RWPE2 (cell line): ENCODE measurements around the gene MTMR2.
"Not testable (repeated sequence)": the region's sequence is repeated elsewhere in the genome, so short reads cannot be mapped to it uniquely, and the experiment has no call there.

Experiments
- ATAC-seq: fragments of 200-7000 bp; cut with Tn5 transposase; 3 replicates; pipeline ENCODE4 v1.9.1; 2021; ENCODE audit warnings: low read depth
- DNase-seq: peaks from one replicate; pipeline ENCODE4 v3.0.0-alpha.2; 2020; ENCODE audit warnings: low spot score
- H3K27ac ChIP-seq: fragments of 450-650 bp; 2 replicates; pipeline ENCODE4 v1.5.1; 2017; ENCODE audit warnings: mild to moderate bottlenecking; ENCODE audit not compliant: poor library complexity, severe bottlenecking
- H3K27me3 ChIP-seq: fragments of 250-450 bp; sonication (Bioruptor Pico); 2 replicates; pipeline ENCODE4 v1.5.1; 2021; ENCODE audit warnings: mild to moderate bottlenecking, moderate library complexity; ENCODE audit not compliant: insufficient read depth, poor library complexity, severe bottlenecking
- H3K36me3 ChIP-seq: fragments of 250-450 bp; sonication (Bioruptor Pico); 2 replicates; pipeline ENCODE4 v1.5.1; 2020; ENCODE audit warnings: low read depth, mild to moderate bottlenecking, moderate library complexity
- H3K4me1 ChIP-seq: fragments of 250-450 bp; sonication (Bioruptor Pico); 2 replicates; pipeline ENCODE4 v1.5.1; 2021; ENCODE audit warnings: mild to moderate bottlenecking, moderate library complexity; ENCODE audit not compliant: insufficient read depth, poor library complexity, severe bottlenecking
- H3K4me3 ChIP-seq: fragments of 250-450 bp; sonication (Bioruptor Pico); 2 replicates; pipeline ENCODE4 v1.5.1; 2021; ENCODE audit warnings: mild to moderate bottlenecking, moderate library complexity; ENCODE audit not compliant: severe bottlenecking
- H3K9me3 ChIP-seq: fragments of 250-450 bp; sonication (Bioruptor Pico); 2 replicates; pipeline ENCODE4 v1.5.1; 2021; ENCODE audit warnings: mild to moderate bottlenecking, moderate library complexity; ENCODE audit not compliant: severe bottlenecking
- TF ChIP-seq, protein P1 (sequence below): fragments of 450-650 bp; IDR thresholded peaks from one replicate; pipeline ENCODE4 v1.5.1; 2017; ENCODE audit warnings: mild to moderate bottlenecking, moderate library complexity; ENCODE audit not compliant: poor library complexity, severe bottlenecking

The MTMR2 gene

DNA sequence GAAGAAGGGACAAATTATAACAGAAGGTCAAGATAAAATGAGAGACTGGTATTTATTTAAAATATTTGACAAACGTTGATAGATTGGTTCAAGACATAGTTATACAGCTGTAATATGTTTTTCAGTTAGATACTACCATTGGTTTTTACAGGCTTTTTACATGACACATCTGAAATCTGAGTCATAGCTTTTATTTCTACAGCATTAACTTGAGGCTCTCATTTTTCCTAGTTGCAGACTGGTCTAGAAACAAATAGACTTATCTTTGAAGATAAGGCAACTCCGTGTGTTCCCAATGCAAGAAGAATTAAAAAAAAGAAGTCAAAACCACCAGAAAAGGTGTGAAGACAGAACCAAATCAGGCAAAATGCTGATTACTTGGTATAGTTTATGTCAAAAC lies 102.3 kb downstream of the MTMR2 start:
- peaks cover 49% of the 10 kb centered on the region for H3K36me3 ChIP-seq
- no peaks in the 10 kb centered on the region for H3K27me3 ChIP-seq
- no peaks in the 10 kb centered on the region for H3K9me3 ChIP-seq
- no peak overlapping the region for H3K27ac ChIP-seq
- TF ChIP-seq, protein P1, sequence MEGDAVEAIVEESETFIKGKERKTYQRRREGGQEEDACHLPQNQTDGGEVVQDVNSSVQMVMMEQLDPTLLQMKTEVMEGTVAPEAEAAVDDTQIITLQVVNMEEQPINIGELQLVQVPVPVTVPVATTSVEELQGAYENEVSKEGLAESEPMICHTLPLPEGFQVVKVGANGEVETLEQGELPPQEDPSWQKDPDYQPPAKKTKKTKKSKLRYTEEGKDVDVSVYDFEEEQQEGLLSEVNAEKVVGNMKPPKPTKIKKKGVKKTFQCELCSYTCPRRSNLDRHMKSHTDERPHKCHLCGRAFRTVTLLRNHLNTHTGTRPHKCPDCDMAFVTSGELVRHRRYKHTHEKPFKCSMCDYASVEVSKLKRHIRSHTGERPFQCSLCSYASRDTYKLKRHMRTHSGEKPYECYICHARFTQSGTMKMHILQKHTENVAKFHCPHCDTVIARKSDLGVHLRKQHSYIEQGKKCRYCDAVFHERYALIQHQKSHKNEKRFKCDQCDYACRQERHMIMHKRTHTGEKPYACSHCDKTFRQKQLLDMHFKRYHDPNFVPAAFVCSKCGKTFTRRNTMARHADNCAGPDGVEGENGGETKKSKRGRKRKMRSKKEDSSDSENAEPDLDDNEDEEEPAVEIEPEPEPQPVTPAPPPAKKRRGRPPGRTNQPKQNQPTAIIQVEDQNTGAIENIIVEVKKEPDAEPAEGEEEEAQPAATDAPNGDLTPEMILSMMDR: no peak
- H3K4me3 ChIP-seq: no peak overlapping the region
- no peaks in the 10 kb centered on the region for H3K4me1 ChIP-seq
- no peak for DNase-seq
- ATAC-seq: no peak

DNA sequence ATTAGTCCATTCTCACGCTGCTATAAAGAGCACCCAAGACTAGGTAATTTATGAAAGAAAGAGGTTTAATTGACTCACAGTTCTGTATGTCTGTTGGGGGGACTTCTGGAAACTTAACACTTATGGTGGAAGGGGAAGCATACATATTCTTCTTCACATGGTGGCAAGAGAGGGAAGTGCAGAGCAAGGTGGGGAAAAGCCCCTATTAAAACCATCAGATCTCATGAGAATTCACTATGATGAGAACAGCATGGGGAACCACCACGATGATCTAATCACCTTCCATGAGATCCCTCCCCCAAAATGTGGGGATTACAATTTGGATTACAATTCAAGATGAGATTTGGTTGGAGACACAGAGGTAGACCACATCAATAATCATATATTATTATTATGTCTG lies 107.9 kb downstream of the MTMR2 start:
- no peak overlapping the region for H3K4me3 ChIP-seq
- H3K4me1 ChIP-seq: no peaks in the 10 kb centered on the region
- H3K27me3 ChIP-seq: no peaks in the 10 kb centered on the region
- TF ChIP-seq, protein P1: no peak
- ATAC-seq (no peak), DNase-seq (no peak)
- H3K27ac ChIP-seq: no peak overlapping the region
- H3K36me3 ChIP-seq: peaks cover 57% of the 10 kb centered on the region
- no peaks in the 10 kb centered on the region for H3K9me3 ChIP-seq

DNA sequence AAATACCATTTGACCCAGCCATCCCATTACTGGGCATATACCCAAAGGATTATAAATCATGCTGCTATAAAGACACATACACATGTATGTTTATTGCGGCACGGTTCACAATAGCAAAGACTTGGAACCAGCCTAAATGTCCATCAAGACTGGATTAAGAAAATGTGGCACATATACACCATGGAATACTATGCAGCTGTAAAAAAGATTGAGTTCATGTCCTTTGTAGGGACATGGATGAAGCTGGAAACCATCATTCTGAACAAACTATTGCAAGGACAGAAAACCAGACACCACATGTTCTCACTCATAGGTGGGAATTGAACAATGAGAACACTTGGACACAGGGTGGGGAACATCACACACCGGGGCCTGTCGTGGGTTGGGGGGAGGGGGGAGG lies 112.9 kb downstream of the MTMR2 start:
- not testable (repeated sequence) for H3K27me3 ChIP-seq, H3K4me1 ChIP-seq, H3K27ac ChIP-seq, H3K4me3 ChIP-seq, H3K9me3 ChIP-seq, ATAC-seq, DNase-seq
- peaks cover 28% of the 10 kb centered on the region for H3K36me3 ChIP-seq

DNA sequence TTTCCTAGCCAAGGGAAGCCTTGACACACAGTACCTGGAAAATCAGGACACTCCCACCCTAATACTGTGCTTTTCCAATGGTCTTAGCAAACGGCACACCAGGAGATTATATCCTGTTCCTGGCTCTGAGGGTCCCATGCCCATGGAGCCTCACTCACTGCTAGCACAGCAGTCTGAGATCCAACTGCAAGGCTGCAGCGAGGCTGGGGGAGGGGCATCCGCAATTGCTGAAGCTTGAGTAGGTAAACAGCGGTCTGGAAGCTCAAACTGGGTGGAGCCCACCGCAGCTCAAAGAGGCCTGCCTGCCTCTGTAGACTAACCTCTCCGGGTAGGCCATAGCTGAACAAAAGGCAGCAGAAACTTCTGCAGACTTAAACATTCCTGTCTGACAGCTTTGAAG lies 117.4 kb downstream of the MTMR2 start:
- not testable (repeated sequence) for ATAC-seq, H3K27me3 ChIP-seq, H3K4me3 ChIP-seq, DNase-seq, H3K4me1 ChIP-seq, H3K27ac ChIP-seq, H3K9me3 ChIP-seq
- peaks cover 37% of the 10 kb centered on the region for H3K36me3 ChIP-seq

DNA sequence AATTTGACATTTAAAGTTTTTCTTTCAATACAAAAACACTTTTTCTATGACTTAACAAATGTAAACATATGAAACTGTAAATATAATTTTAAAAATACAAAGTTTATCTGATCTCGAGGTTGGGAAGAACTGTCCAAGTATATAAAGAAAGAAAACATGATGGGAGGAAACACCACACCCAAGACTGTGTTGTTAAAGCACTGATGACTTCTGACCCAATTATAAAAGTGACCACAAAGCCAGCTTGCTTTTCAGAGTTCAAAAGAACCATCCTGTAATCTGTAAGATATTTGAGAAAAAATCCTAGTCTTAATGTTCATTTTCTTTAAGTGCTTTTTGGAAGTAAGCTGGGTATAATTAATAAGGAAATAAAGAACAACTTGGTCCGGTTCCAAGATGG lies 118.0 kb downstream of the MTMR2 start:
- H3K27ac ChIP-seq: no peak overlapping the region
- ATAC-seq (no peak), DNase-seq (no peak)
- H3K9me3 ChIP-seq: no peaks in the 10 kb centered on the region
- H3K27me3 ChIP-seq: no peaks in the 10 kb centered on the region
- peaks cover 43% of the 10 kb centered on the region for H3K36me3 ChIP-seq
- no peaks in the 10 kb centered on the region for H3K4me1 ChIP-seq
- TF ChIP-seq, protein P1: no peak
- no peak overlapping the region for H3K4me3 ChIP-seq

DNA sequence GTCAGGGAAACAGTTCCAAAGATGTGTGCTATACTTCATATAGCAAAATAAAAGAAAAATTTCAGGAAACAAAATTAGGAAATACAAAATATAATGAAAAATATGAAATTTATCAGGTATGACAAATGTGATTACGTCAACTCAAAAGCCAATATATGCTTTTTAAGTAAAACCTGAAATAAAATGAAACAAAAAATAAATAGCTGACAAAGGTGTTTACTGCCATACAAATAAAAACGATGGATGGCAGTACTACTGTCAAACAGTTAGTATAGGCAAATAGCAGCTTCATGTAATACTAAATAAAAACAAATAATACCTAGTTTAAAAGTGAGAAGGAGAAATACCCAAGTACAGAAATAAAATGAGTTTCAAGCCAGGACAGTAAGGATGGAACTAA lies 119.9 kb downstream of the MTMR2 start:
- ATAC-seq: no peak
- peaks cover 61% of the 10 kb centered on the region for H3K36me3 ChIP-seq

More for the DNA sequence above, 119.9 kb downstream of the MTMR2 start:
- Histone ChIP-seq H3K4me1 (no peaks in the 10 kb centered on the region), H3K9me3 (no peaks in the 10 kb centered on the region), H3K27me3 (no peaks in the 10 kb centered on the region), H3K4me3 (no peak overlapping the region), H3K27ac (no peak overlapping the region)
- no peak for DNase-seq
- TF ChIP-seq, protein P1: no peak
